Subcutaneous adipose tissue (tissue), 4 donors: Measurements from ENCODE around the gene ITGB6. TPM values are rescaled to one million over a fixed set of nuclear protein-coding genes. Genes with fewer than 3 reads are reported as not detected.

Source experiments
- CTCF ChIP-seq: fragments of 450-650 bp; IDR thresholded peaks from one replicate; pipeline ENCODE4 v1.5.1; 2016; ENCODE audit warnings: low read depth, mild to moderate bottlenecking, control low read depth, antibody characterized with exemption, moderate library complexity
- total RNA-seq, 4 donors: library from RNA; depleted of rRNA; stranded (reverse); fragments of >200 nt; gene quantifications; one replicate each; pipeline ENCODE4 v1.1.0, GENCODE V29; 2016

ITGB6 gene
- total RNA-seq, 4 donors from 2014 or later = not detected

GRCh38 chr2:160096409-160096808 lies 103.7 kb downstream of the ITGB6 start:
- TF ChIP-seq CTCF = no peak

DNA sequence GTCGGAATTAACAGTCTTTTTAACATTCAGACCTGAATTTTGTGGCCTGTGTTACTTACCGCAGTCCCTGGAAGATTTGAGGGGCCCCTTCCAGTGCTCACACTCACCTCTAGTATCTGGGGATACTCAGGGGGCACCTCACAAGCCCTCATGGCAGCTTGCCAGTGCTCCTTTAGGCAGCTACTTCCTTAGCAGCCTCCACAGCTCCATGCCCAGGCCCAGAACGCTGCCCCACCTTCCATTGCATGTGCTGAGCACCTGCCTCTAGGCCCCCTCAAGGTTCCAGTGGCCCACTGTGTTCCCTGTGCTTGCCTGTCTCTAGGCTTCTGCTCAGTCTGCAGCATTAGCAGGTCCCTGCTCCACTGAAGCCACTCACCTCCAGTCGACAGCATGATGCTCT lies 107.6 kb downstream of the ITGB6 start:
- TF ChIP-seq CTCF = no peak

DNA sequence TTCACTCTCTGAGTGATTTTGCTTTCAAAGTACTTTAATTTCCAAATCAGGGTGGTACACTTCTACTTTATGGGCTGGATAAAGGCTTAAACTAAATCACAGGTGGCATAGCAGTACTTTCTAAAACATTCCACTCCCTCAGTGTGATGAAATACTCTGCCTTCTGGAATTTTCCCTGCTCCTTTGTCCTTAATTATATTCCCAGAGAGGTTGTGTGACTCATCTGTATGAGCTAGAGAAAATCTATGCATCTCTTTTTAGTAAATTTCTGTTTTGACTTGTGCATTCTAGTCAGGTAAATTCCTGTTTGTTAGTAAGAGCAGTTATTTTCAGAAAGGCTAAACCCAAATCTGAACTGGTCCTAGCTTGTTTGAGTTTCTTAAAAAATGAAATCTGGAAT lies 108.7 kb downstream of the ITGB6 start:
- no peak for TF ChIP-seq CTCF

- TF ChIP-seq CTCF = no peak
Measured at GRCh38 chr2:160087854-160088745, 112.0 kb downstream of the ITGB6 start.

DNA sequence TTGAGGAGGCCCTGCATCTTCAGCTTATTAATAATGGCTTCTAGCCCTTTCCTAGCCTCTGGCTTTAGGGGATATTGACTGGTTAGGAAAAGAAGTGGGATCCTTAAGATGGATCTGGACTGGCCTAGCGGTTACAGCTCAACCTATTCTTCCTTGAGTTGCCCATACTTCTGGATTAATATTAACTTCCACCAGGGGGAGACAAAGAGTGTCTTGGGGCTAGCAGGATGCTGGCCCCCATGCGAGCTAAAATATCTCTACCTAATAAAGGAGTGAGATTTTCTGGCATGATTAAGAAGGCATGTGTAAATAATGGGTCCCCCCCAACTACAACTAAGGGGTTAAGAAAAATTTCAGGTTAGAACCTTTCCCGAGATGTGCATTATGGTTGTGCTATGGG lies 114.4 kb downstream of the ITGB6 start:
- TF ChIP-seq CTCF = no peak

- TF ChIP-seq CTCF = no peak
Measured at GRCh38 chr2:160077912-160078810, 121.9 kb downstream of the ITGB6 start.

- TF ChIP-seq CTCF = no peak
Measured at GRCh38 chr2:160076914-160077313, 123.2 kb downstream of the ITGB6 start.
